HepG2 (cell line): ENCODE measurements around the gene GBGT1. TPM values are rescaled to one million over a fixed set of nuclear protein-coding genes. Genes with fewer than 3 reads are reported as not detected.

Experiments used
- ZFP36L1 ChIP-seq: sonication (generic); formaldehyde crosslinking; IDR thresholded peaks from 2 replicates; pipeline ENCODE4 v1.8.0; 2022; ENCODE audit warnings: mild to moderate bottlenecking, missing genetic modification reagents, moderate library complexity
- polyA plus RNA-seq, 8 experiments: library from polyadenylated mRNA; depleted of rRNA in 3 of 8; stranded (reverse) in 7 of 8; unstranded in 1 of 8; fragments of >200 nt; fragmentation: Illumina TruSeq in 4 of 8; extraction: Trizol in 4 of 8; gene quantifications; 2 replicates each; pipeline versions ENCODE4 v1.2.1 to v1.2.3, GENCODE V29; 2011 to 2016; ENCODE audit warnings: low read depth in 4 of 8, missing spikeins in 1 of 8, mixed read lengths in 1 of 8; ENCODE audit not compliant: insufficient read depth in 1 of 8
- total RNA-seq, 5 experiments: library from RNA; depleted of rRNA; stranded (reverse); fragments of >200 nt; fragmentation: Illumina TruSeq; extraction: Trizol; gene quantifications; 2 replicates each; pipeline ENCODE4 v1.2.3, GENCODE V29; 2016; ENCODE audit warnings: low read depth in 1 of 5
- TF ChIP-seq, protein P1 (sequence below): sonication (generic); formaldehyde crosslinking; IDR thresholded peaks from 2 replicates; pipeline ENCODE4 v1.4.0; 2020; ENCODE audit warnings: missing genetic modification reagents
- TF ChIP-seq, protein P2 (sequence below): sonication (generic); formaldehyde crosslinking; IDR thresholded peaks from 2 replicates; pipeline ENCODE4 v1.4.0; 2020; ENCODE audit warnings: mild to moderate bottlenecking, missing genetic modification reagents

GBGT1 gene
- total and polyA plus RNA-seq, 2 of the 13 experiments (the other 11 are each of a cell fraction or from before 2014, with no cell fraction given): not detected

DNA sequence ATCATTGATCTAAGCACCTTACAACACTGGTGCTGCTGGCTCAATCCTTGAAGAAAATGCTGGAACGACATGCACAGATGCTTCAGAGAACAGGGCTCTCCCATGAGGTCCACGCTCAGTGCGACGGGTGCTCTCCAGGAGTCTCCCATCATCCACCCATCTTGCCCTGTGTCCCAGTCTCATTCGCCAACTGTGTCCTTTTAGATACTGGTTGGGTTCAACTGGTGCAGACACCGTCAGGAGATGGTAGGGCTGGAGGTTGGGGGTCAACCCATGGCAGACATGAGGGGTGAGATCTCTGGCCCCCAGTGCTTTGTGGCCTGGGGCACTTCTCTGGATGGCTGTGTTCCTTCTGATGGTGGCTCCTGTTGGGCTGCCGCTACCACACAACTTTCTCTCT lies 46.9 kb upstream of the GBGT1 start (continued):
- TF ChIP-seq, protein P1, sequence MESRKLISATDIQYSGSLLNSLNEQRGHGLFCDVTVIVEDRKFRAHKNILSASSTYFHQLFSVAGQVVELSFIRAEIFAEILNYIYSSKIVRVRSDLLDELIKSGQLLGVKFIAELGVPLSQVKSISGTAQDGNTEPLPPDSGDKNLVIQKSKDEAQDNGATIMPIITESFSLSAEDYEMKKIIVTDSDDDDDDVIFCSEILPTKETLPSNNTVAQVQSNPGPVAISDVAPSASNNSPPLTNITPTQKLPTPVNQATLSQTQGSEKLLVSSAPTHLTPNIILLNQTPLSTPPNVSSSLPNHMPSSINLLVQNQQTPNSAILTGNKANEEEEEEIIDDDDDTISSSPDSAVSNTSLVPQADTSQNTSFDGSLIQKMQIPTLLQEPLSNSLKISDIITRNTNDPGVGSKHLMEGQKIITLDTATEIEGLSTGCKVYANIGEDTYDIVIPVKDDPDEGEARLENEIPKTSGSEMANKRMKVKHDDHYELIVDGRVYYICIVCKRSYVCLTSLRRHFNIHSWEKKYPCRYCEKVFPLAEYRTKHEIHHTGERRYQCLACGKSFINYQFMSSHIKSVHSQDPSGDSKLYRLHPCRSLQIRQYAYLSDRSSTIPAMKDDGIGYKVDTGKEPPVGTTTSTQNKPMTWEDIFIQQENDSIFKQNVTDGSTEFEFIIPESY (CRISPR knock-in tag): no peak
- TF ChIP-seq ZFP36L1 (CRISPR knock-in tag): no peak
- TF ChIP-seq, protein P2, sequence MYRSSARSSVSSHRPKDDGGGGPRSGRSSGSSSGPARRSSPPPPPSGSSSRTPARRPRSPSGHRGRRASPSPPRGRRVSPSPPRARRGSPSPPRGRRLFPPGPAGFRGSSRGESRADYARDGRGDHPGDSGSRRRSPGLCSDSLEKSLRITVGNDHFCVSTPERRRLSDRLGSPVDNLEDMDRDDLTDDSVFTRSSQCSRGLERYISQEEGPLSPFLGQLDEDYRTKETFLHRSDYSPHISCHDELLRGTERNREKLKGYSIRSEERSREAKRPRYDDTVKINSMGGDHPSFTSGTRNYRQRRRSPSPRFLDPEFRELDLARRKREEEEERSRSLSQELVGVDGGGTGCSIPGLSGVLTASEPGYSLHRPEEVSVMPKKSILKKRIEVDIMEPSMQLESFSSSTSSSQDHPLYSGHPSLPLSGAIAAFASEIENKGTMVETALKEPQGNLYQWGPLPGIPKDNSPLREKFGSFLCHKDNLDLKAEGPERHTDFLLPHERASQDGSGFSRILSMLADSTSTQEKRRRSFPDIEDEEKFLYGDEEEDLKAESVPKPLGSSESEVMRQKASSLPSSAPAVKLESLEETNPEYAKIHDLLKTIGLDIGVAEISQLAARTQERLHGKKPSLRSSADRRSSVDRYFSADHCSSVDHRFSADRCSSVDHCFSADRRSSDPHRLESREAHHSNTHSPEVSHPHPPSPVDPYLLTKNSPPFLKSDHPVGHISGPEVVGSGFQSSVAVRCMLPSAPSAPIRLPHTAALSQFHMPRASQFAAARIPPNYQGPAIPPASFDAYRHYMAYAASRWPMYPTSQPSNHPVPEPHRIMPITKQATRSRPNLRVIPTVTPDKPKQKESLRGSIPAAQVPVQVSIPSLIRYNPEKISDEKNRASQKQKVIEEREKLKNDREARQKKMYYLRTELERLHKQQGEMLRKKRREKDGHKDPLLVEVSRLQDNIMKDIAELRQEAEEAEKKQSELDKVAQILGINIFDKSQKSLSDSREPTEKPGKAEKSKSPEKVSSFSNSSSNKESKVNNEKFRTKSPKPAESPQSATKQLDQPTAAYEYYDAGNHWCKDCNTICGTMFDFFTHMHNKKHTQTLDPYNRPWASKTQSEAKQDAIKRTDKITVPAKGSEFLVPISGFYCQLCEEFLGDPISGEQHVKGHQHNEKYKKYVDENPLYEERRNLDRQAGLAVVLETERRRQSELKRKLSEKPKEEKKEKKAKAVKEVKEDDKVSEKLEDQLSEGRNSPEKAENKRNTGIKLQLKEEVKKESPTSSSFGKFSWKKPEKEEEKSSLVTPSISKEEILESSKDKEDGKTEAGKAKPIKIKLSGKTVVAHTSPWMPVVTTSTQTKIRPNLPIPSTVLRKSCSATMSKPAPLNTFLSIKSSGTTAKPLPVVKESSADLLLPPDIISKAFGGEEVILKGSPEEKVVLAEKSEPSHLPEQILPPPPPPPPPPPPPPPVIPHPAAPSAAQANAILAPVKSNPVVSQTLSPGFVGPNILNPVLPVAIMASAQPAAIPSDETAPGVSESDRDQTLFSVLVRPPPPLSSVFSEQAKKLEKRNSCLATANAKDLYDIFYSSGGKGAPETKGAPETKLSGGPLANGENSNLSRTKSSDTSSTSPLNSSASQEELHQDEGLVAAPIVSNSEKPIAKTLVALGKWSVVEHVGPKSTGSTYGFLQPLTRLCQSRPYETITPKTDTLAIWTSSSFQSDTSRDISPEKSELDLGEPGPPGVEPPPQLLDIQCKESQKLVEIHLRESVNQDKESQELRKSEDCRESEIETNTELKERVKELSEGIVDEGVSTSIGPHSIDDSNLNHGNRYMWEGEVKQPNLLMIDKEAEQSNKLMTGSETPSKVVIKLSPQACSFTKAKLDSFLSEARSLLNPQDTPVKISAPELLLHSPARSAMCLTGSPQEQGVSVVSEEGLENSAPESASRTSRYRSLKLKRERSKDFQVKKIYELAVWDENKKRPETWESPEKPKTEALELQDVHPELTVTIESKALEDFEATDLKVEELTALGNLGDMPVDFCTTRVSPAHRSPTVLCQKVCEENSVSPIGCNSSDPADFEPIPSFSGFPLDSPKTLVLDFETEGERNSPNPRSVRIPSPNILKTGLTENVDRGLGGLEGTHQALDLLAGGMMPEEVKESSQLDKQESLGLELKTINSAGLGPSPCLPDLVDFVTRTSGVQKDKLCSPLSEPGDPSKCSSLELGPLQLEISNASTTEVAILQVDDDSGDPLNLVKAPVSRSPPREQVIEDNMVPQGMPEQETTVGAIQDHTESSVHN: no peak
- TF ChIP-seq, all 625 proteins: peak for 0
